Measurements from ENCODE around the gene PEX5L. TPM values are rescaled to one million over a fixed set of nuclear protein-coding genes. Genes with fewer than 3 reads are reported as not detected.

The PEX5L gene
- total and polyA plus RNA-seq, 2 experiments from 2014 or later: 6.3 to 7.0 TPM

DNA sequence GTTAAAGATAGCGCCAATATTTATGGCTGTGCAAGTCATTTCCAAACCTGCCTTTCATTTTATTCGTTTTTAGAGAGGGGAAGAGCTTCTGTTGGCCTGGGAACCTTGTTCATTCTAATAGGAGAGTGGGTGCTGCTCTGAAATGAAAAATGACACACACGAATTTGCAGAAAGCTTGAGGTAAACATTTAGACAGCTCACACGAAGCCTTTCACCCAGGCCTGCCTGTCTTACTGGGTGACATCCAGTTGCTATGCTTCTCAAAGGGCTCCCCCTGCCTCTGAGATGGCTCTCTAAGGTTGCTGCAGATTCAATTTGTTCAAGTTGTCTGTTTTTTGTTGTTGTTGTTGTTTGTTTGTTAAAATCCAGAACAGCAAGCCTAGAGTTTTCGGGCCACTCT, 18.2 kb downstream of the PEX5L start:
- Histone ChIP-seq H3K4me1 (ENCODE audit: insufficient read depth) (no peaks in the 10 kb centered on the region), H2AFZ (no peak overlapping the region), H3K36me3 (ENCODE audit: insufficient read depth) (no peaks in the 10 kb centered on the region), H3K79me2 (replicated peaks; ENCODE audit: insufficient read depth) (0 out of 2 replicates have a peak, but pooled peaks cover 4% of the 10 kb centered on the region), H3K9me2 (ENCODE audit: insufficient read depth) (no peaks in the 10 kb centered on the region), H4K20me1 (replicated peaks; ENCODE audit: insufficient read depth) (no peaks in the 10 kb centered on the region), H3K4me2 (no peak overlapping the region), H3K4me3 (no peak overlapping the region), H3K27ac (ENCODE audit: low read depth) (no peak overlapping the region), H3K27me3 (ENCODE audit: insufficient read depth) (no peaks in the 10 kb centered on the region), H3F3A (replicated peaks; ENCODE audit: low read depth) (no peaks in the 10 kb centered on the region)
- H3K27ac Mint-ChIP-seq: no peak overlapping the region
- no peaks in the 10 kb centered on the region for H3K9me3 Mint-ChIP-seq
- DNase-seq (ENCODE audit: low spot score): peak; percentile 44
- H3K27me3 Mint-ChIP-seq (ENCODE audit: insufficient read depth, low read depth, poor library complexity): no peaks in the 10 kb centered on the region
- H3K4me3 Mint-ChIP-seq: no peak overlapping the region
- TF ChIP-seq ZNF331 (CRISPR knock-in tag; IDR thresholded peaks at IDR 0.05; ENCODE audit: low read depth): no peak
- TF ChIP-seq EZH2 (IDR thresholded peaks at IDR 0.05; ENCODE audit: low read depth, unreplicated experiment): no peak
- TF ChIP-seq, protein P1, sequence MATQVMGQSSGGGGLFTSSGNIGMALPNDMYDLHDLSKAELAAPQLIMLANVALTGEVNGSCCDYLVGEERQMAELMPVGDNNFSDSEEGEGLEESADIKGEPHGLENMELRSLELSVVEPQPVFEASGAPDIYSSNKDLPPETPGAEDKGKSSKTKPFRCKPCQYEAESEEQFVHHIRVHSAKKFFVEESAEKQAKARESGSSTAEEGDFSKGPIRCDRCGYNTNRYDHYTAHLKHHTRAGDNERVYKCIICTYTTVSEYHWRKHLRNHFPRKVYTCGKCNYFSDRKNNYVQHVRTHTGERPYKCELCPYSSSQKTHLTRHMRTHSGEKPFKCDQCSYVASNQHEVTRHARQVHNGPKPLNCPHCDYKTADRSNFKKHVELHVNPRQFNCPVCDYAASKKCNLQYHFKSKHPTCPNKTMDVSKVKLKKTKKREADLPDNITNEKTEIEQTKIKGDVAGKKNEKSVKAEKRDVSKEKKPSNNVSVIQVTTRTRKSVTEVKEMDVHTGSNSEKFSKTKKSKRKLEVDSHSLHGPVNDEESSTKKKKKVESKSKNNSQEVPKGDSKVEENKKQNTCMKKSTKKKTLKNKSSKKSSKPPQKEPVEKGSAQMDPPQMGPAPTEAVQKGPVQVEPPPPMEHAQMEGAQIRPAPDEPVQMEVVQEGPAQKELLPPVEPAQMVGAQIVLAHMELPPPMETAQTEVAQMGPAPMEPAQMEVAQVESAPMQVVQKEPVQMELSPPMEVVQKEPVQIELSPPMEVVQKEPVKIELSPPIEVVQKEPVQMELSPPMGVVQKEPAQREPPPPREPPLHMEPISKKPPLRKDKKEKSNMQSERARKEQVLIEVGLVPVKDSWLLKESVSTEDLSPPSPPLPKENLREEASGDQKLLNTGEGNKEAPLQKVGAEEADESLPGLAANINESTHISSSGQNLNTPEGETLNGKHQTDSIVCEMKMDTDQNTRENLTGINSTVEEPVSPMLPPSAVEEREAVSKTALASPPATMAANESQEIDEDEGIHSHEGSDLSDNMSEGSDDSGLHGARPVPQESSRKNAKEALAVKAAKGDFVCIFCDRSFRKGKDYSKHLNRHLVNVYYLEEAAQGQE (IDR thresholded peaks at IDR 0.05; ENCODE audit: unreplicated experiment): no peak
- TF ChIP-seq STAT1 (IDR thresholded peaks at IDR 0.05; ENCODE audit: unreplicated experiment): no peak
- no peak for TF ChIP-seq CREB1 (CRISPR knock-in tag; IDR thresholded peaks at IDR 0.05; ENCODE audit: low read depth)
- TF ChIP-seq, protein P2, sequence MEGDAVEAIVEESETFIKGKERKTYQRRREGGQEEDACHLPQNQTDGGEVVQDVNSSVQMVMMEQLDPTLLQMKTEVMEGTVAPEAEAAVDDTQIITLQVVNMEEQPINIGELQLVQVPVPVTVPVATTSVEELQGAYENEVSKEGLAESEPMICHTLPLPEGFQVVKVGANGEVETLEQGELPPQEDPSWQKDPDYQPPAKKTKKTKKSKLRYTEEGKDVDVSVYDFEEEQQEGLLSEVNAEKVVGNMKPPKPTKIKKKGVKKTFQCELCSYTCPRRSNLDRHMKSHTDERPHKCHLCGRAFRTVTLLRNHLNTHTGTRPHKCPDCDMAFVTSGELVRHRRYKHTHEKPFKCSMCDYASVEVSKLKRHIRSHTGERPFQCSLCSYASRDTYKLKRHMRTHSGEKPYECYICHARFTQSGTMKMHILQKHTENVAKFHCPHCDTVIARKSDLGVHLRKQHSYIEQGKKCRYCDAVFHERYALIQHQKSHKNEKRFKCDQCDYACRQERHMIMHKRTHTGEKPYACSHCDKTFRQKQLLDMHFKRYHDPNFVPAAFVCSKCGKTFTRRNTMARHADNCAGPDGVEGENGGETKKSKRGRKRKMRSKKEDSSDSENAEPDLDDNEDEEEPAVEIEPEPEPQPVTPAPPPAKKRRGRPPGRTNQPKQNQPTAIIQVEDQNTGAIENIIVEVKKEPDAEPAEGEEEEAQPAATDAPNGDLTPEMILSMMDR (conservative IDR thresholded peaks at IDR 0.05; ENCODE audit: low read depth in 2 of 2): peak; percentile 35 to 57
- no peak for TF ChIP-seq POLR2AphosphoS5 (IDR thresholded peaks at IDR 0.05; ENCODE audit: low read depth)
- TF ChIP-seq, protein P3, sequence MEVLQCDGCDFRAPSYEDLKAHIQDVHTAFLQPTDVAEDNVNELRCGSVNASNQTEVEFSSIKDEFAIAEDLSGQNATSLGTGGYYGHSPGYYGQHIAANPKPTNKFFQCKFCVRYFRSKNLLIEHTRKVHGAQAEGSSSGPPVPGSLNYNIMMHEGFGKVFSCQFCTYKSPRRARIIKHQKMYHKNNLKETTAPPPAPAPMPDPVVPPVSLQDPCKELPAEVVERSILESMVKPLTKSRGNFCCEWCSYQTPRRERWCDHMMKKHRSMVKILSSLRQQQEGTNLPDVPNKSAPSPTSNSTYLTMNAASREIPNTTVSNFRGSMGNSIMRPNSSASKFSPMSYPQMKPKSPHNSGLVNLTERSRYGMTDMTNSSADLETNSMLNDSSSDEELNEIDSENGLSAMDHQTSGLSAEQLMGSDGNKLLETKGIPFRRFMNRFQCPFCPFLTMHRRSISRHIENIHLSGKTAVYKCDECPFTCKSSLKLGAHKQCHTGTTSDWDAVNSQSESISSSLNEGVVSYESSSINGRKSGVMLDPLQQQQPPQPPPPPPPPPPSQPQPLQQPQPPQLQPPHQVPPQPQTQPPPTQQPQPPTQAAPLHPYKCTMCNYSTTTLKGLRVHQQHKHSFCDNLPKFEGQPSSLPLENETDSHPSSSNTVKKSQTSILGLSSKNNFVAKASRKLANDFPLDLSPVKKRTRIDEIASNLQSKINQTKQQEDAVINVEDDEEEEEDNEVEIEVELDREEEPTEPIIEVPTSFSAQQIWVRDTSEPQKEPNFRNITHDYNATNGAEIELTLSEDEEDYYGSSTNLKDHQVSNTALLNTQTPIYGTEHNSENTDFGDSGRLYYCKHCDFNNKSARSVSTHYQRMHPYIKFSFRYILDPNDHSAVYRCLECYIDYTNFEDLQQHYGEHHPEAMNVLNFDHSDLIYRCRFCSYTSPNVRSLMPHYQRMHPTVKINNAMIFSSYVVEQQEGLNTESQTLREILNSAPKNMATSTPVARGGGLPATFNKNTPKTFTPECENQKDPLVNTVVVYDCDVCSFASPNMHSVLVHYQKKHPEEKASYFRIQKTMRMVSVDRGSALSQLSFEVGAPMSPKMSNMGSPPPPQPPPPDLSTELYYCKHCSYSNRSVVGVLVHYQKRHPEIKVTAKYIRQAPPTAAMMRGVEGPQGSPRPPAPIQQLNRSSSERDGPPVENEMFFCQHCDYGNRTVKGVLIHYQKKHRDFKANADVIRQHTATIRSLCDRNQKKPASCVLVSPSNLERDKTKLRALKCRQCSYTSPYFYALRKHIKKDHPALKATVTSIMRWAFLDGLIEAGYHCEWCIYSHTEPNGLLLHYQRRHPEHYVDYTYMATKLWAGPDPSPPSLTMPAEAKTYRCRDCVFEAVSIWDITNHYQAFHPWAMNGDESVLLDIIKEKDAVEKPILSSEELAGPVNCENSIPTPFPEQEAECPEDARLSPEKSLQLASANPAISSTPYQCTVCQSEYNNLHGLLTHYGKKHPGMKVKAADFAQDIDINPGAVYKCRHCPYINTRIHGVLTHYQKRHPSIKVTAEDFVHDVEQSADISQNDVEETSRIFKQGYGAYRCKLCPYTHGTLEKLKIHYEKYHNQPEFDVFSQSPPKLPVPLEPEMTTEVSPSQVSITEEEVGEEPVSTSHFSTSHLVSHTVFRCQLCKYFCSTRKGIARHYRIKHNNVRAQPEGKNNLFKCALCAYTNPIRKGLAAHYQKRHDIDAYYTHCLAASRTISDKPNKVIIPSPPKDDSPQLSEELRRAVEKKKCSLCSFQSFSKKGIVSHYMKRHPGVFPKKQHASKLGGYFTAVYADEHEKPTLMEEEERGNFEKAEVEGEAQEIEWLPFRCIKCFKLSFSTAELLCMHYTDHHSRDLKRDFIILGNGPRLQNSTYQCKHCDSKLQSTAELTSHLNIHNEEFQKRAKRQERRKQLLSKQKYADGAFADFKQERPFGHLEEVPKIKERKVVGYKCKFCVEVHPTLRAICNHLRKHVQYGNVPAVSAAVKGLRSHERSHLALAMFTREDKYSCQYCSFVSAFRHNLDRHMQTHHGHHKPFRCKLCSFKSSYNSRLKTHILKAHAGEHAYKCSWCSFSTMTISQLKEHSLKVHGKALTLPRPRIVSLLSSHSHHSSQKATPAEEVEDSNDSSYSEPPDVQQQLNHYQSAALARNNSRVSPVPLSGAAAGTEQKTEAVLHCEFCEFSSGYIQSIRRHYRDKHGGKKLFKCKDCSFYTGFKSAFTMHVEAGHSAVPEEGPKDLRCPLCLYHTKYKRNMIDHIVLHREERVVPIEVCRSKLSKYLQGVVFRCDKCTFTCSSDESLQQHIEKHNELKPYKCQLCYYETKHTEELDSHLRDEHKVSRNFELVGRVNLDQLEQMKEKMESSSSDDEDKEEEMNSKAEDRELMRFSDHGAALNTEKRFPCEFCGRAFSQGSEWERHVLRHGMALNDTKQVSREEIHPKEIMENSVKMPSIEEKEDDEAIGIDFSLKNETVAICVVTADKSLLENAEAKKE (CRISPR knock-in tag; IDR thresholded peaks at IDR 0.05): no peak
- ATAC-seq: peak; percentile 59
- H3K4me1 Mint-ChIP-seq: peaks cover 3% of the 10 kb centered on the region; the same call in 2 of the 3 replicates
- H3K36me3 Mint-ChIP-seq (ENCODE audit: low read depth): no peaks in the 10 kb centered on the region
